NCI-H1930 (cell line): ENCODE data around the gene VDAC2.
"Not testable (repeated sequence)": the region's sequence is repeated elsewhere in the genome, so short reads cannot be mapped to it uniquely, and the experiment has no call there.

ENCODE experiments used
- DNase-seq, 2 experiments: peaks; one replicate each; lab custom pipeline; 2025; lab: John Stamatoyannopoulos, UW

VDAC2 gene

GRCh38 chr10:75199949-75200348 lies 10.6 kb upstream of the VDAC2 start:
- not testable (repeated sequence) for DNase-seq

- DNase-seq = no peak
Measured at GRCh38 chr10:75201793-75202307, 8.7 kb upstream of the VDAC2 start.

GRCh38 chr10:75202321-75203045 lies 8.1 kb upstream of the VDAC2 start:
- no peak for DNase-seq

GRCh38 chr10:75203046-75203620 lies 7.5 kb upstream of the VDAC2 start:
- not testable (repeated sequence) for DNase-seq

- no peak for DNase-seq
Measured at GRCh38 chr10:75203724-75204123, 6.9 kb upstream of the VDAC2 start.

GRCh38 chr10:75205908-75206307 lies 4.7 kb upstream of the VDAC2 start:
- no peak for DNase-seq

- not testable (repeated sequence) for DNase-seq
Measured at GRCh38 chr10:75206638-75207037, 4.0 kb upstream of the VDAC2 start.

GRCh38 chr10:75207079-75207856 lies 3.3 kb upstream of the VDAC2 start:
- DNase-seq = no peak

GRCh38 chr10:75207857-75208144 lies 2.8 kb upstream of the VDAC2 start:
- no peak for DNase-seq

GRCh38 chr10:75208181-75208580 lies 2.4 kb upstream of the VDAC2 start:
- DNase-seq = no peak

- DNase-seq = no peak
Measured at GRCh38 chr10:75209086-75209920, 1.3 kb upstream of the VDAC2 start.

GRCh38 chr10:75209921-75210281 lies 695 bp upstream of the VDAC2 start:
- no peak for DNase-seq

- no peak for DNase-seq
Measured at GRCh38 chr10:75211007-75211691, 553 bp downstream of the VDAC2 start.

- DNase-seq = no peak
Measured at GRCh38 chr10:75212343-75212742, 1.7 kb downstream of the VDAC2 start.

- DNase-seq = no peak
Measured at GRCh38 chr10:75220274-75220673, 9.7 kb downstream of the VDAC2 start.

- DNase-seq = not testable (repeated sequence)
Measured at GRCh38 chr10:75221492-75221891, 10.9 kb downstream of the VDAC2 start.

GRCh38 chr10:75223507-75223906 lies 12.9 kb downstream of the VDAC2 start:
- DNase-seq = no peak

GRCh38 chr10:75226095-75226494 lies 15.5 kb downstream of the VDAC2 start:
- no peak for DNase-seq

- no peak for DNase-seq
Measured at GRCh38 chr10:75226656-75227055, 16.1 kb downstream of the VDAC2 start.

GRCh38 chr10:75228278-75228677 lies 17.7 kb downstream of the VDAC2 start:
- no peak for DNase-seq

GRCh38 chr10:75228834-75229233 lies 18.2 kb downstream of the VDAC2 start:
- DNase-seq = no peak

- no peak for DNase-seq
Measured at GRCh38 chr10:75229971-75230370, 19.4 kb downstream of the VDAC2 start.
